ENCODE data around the gene PLD4. TPM values are rescaled to one million over a fixed set of nuclear protein-coding genes. Genes with fewer than 3 reads are reported as not detected.
"Not testable (repeated sequence)": the region's sequence is repeated elsewhere in the genome, so short reads cannot be mapped to it uniquely, and the experiment has no call there.

Gene PLD4
- polyA plus RNA-seq, 10 donors: 3.6 to 8.7 (median 4.8) TPM

DNA sequence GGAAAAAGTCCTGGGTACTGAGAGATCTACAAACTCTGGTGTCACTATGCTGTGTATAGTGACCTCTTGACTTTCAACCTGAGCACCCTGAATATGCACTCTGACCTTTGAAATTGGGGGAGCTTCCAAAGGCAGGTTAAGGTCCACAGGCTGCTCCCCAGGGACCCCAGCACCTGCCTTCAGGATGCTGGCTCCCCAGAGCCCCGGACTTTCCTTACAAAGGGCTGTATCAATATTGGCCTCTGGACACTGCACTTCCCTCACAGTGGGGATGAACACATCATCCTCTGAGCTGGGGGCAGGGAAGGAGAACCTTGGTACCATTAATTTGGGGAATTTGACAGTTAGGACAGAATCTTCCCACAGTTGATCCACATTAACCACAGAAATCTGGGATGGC lies 14.3 kb downstream of the PLD4 start:
- no peak for DNase-seq

DNA sequence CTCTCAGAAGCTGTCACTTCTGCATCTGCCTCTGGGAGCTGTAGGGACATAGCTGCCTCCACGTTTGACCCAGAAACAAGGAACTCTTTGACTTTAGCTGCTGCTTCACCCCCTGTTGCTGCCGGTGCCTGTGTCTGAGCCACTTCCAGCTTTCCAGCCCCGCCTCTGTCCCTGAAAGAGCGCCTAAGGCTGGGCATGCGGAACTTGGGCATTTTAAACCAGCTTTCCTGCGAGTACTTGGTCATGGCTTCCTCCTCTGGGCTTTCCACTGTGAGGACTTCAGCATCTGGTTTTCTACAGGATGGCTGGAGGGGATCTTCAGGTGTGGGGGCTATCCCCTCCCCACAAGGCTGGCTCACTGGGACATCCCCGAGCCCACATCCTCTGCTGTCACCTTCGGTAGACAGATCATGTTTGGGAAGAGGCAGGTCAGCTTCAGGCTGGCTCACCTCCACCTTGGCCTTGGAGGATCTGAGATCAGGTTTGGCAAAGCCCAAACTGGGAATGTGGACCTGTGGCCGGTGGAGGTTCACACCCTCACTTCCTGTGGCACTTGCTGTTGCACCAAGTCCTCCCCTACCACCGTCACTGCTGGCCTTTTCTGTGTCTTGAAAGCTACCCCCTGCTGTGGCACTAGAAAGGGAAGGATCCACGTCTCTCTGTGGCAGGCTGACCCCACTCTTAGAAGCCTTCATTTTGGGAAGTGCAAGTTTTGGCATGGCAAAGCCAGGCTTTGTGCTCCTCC lies 15.2 kb downstream of the PLD4 start:
- no peak for DNase-seq

DNA sequence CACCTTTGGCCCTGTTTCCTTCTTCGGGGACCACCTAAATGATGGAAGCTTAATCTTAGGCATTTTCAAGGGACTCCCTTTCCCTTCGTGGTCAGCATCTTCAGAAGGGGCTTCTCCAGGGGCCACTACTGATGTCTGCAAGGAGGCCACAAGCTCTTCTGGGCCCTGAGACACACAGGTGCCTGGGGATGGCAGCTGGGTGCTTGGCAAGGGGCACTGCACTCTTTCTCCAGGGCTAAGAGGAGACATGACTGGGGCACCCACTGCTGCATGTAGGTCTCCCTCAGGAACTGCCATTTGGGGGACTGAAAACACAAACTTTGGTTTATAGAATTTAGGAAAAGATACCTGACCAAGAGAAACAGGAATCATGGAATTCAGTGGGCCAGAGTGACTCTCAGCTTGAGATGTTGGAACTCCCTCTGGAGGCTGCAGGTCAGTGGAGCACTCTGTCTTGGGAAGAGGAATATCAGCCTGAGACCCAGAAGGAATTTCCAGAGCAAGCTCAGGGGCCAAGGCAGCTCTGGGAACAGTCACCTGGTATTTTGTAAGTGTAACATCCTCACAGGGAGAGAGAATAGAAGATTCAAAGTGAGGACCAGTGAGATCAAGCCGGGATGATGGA lies 16.0 kb downstream of the PLD4 start:
- no peak for DNase-seq

DNA sequence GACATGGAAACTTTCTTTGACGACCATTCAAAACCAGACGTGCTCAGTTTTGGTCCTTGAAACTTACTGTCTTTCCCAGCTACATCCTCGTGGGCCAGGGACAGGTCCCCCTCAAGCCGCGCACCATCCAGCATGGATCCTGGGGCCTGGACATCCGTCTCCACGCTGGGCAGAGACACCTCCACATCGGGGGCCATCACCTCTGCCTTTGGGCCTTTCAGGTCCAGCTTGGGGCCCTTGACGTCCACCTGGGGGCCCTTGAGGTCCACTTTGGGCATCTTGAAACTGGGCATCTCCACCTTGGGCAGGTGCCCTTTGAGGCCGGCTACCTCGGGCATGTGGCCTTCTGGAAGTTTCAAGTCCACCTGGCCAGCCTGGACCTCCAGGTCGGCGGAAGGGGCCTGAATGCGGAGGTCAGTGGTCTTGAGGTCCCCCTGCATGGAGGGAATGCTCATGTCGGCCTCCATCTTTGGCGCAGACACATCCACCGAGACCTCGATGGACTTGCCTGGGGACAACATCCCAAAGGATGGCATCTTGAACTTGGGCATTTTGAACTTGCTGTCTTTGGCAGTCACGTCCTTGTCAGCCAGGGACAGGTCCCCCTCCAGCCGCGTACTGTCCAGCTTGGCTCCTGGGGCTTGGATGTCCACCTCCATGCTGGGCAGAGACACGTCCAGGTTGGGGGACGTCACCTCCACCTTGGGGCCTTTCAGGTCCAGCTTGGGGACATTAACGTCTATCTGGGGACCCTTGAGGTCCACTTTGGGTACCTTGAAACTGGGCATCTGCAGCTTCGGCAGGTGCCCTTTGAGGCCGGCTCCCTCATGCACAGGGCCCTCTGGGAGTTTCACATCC lies 17.1 kb downstream of the PLD4 start:
- no peak for DNase-seq

DNA sequence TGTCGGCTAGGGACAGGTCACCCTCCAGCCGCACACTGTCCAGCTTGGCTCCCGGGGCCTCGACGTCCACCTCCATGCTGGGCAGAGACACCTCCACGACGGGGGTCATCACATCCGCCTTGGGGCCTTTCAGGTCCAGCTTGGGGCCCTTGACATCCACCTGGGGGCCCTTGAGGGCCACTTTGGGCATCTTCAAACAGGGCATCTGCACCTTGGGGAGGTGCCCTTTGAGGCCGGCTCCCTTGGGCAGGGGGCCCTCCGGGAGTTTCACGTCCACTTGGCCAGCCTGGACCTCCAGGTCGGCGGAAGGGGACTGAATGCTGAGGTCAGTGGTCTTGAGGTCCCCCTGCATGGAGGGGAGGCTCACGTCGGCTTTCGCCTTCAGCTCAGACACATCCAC lies 17.9 kb downstream of the PLD4 start:
- no peak for DNase-seq

DNA sequence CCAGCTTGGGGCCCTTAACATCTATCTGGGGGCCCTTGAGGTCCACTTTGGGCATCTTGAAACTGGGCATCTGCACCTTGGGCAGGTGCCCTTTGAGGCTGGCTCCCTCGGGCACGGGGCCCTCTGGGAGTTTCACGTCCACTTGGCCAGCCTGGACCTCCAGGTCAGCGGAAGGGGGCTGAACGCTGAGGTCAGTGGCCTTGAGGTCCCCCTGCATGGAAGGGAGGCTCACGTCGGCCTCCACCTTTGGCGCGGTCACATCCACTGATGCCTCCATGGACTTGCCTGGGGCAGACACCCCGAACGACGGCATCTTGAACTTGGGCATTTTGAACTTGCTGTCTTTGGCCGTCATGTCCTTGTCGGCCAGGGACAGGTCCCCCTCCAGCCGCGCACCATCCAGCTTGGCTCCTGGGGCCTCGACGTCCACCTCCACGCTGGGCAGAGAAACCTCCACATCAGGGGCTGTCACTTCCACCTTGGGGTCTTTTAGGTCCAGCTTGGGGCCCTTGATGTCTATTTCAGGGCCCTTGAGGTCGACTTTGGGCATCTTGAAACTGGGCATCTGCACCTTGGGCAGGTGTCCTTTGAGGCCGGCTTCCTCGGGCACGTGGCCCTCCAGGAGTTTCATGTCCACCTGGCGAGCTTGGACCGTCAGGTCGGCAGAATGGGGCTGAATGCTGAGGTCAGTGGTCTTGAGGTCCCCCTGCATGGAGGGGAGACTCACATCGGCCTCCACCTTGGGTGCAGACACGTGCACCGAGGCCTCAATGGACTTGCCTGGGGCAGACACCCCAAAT lies 18.7 kb downstream of the PLD4 start:
- DNase-seq: not testable (repeated sequence)

DNA sequence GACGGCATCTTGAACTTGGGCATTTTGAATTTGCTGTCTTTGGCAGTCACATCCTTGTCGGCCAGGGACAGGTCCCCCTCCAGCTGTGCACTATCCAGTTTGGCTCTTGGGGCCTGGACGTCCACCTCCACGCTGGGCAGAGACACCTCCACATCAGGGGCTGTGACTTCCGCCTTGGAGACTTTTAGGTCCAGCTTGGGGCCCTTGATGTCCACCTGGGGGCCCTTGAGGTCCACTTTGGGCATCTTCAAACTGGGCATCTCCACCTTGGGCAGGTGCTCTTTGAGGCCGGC lies 19.3 kb downstream of the PLD4 start:
- DNase-seq: not testable (repeated sequence)

DNA sequence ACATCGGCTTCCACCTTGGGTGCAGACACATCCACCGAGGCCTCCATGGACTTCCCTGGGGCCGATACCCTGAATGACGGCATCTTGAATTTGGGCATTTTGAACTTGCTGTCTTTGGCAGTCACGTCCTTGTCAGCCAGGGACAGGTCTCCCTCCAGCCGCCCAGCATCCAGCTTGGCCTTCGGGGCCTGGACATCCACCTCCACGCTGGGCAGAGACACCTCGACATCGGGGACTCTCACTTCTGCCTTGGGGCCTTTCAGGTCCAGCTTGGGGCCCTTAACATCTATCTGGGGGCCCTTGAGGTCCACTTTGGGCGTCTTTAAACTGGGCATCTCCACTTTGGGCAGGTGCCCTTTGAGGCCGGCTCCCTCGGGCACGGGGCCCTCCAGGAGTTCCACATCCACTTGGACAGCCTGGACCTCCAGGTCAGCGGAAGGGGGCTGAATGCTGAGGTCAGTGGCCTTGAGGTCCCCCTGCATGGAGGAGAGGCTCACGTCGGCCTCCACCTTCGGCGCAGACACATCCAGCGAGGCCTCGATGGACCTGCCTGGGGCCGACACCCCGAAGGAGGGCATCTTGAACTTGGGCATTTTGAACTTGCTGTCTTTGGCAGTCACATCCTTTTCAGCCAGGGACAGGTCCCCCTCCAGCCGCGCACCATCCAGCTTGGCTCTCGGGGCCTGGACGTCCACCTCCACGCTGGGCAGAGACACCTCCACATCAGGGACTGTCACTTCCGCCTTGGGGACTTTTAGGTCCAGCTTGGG lies 19.9 kb downstream of the PLD4 start:
- DNase-seq: not testable (repeated sequence)

DNA sequence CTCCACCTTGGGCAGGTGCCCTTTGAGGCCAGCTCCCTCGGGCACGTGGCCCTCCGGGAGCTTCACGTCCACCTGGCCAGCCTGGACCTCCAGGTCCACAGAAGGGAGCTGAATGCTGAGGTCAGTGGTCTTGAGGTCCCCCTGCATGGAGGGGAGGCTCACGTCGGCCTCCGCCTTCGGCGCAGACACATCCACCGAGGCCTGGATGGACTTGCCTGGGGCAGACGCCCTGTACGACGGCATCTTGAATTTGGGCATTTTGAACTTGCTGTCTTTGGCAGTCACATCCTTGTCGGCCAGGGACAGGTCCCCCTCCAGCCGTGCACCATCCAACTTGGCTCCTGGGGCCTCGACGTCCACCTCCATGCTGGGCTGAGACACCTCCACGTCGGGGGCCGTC lies 20.6 kb downstream of the PLD4 start:
- DNase-seq: not testable (repeated sequence)

DNA sequence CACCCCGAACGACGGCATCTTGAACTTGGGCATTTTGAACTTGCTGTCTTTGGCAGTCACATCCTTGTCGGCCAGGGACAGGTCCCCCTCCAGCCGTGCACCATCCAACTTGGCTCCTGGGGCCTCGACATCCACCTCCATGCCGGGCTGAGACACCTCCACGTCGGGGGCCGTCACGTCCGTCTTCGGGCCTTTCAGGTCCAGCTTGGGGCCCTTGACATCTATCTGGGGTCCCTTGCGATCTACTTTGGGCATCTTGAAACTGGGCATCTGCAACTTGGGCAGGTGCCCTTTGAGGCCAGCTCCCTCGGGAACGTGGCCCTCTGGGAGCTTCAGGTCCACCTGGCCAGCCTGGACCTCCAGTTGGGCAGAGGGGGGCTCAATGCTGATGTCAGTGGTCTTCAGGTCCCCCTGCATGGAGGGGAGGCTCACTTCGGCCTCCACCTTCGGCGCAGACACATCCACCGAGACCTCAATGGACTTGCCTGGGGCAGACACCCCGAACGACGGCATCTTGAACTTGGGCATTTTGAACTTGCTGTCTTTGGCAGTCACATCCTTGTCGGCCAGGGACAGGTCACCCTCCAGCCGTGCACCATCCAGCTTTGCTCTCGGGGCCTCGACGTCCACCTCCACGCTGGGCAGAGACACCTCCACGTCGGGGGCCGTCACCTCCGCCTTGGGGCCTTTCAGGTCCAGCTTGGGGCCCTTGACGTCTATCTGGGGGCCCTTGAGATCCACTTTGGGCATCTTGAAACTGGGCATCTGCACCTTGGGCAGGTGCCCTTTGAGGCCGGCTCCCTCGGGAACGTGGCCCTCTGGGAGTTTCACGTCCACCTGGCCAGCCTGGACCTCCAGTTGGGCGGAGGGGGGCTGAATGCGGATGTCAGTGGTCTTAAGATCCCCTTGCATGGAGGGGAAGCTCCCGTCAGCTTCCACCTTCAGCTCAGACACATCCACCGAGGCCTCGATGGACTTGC lies 21.6 kb downstream of the PLD4 start:
- not testable (repeated sequence) for DNase-seq

DNA sequence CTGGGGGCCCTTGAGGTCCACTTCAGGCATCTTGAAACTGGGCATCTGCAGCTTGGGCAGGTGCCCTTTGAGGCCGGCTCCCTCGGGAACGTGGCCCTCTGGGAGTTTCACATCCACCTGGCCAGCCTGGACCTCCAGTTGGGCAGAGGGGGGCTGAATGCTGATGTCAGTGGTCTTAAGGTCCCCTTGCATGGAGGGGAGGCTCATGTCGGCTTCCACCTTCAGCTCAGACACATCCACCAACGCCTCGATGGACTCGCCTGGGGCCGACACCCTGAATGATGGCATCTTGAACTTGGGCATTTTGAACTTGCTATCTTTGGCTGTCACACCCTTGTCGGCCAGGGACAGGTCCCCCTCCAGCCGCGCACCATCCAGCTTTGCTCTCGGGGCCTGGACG lies 22.5 kb downstream of the PLD4 start:
- not testable (repeated sequence) for DNase-seq

DNA sequence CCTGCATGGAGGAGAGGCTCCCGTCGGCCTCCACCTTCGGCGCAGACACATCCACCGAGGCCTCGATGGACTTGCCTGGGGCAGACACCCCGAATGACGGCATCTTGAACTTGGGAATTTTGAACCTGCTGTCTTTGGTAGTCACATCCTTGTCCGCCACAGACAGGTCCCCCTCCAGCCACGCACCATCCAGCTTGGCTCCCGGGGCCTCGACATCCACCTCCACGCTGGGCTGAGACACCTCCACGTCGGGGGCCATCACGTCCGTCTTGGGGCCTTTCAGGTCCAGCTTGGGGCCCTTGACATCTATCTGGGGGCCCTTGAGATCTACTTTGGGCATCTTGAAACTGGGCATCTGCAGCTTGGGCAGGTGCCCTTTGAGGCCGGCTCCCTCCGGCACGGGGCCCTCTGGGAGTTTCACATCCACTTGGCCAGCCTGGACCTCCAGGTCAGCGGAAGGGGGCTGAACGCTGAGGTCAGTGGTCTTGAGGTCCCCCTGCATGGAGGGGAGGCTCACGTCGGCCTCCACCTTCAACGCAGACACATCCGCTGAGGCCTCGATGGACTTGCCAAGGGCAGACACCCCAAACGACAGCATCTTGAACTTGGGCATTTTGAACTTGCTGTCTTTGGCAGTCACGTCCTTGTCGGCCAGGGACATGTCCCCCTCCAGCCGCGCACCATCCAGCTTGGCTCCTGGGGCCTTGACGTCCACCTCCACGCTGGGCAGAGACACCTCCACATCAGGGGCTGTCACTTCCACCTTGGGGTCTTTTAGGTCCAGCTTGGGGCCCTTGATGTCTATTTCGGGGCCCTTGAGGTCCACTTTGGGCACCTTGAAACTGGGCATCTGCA lies 23.4 kb downstream of the PLD4 start:
- DNase-seq: not testable (repeated sequence)

DNA sequence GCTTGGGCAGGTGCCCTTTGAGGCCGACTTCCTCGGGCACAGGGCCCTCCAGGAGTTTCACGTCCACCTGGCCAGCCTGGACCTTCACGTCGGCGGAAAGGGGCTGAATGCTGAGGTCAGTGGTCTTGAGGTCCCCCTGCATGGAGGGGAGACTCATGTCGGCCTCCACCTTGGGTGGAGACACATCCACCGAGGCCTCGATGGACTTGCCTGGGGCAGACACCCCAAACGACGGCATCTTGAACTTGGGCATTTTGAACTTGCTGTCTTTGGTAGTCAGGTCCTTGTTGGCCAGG lies 24.0 kb downstream of the PLD4 start:
- DNase-seq: no peak

DNA sequence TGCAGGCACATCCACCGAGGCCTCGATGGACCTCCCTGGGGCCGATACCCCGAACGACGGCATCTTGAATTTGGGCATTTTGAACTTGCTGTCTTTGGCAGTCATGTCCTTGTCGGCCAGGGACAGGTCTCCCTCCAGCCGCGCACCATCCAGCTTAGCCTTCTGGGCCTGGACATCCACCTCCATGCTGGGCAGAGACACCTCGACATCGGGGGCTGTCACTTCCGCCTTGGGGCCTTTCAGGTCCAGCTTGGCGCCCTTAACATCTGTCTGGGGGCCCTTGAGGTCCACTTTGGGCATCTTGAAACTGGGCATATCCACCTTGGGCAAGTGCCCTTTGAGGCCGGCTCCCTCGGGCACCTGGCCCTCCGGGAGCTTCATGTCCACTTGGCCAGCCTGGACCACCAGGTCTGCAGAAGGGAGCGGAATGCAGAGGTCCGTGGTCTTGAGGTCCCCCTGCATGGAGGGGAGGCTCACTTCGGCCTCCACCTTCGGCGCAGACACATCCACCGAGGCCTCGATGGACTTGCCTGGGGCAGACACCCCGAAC lies 24.8 kb downstream of the PLD4 start:
- not testable (repeated sequence) for DNase-seq

DNA sequence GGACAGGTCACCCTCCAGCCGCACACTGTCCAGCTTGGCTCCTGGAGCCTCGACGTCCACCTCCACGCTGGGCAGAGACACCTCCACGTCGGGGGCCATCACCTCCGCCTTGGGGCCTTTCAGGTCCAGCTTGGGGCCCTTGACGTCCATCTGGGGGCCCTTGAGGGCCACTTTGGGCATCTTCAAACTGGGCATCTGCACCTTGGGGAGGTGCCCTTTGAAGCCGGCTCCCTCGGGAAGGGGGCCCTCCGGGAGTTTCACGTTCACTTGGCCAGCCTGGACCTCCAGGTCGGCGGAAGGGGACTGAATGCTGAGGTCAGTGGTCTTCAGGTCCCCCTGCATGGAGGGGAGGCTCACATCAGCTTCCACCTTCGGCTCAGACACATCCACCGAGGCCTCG lies 25.3 kb downstream of the PLD4 start:
- DNase-seq: no peak

DNA sequence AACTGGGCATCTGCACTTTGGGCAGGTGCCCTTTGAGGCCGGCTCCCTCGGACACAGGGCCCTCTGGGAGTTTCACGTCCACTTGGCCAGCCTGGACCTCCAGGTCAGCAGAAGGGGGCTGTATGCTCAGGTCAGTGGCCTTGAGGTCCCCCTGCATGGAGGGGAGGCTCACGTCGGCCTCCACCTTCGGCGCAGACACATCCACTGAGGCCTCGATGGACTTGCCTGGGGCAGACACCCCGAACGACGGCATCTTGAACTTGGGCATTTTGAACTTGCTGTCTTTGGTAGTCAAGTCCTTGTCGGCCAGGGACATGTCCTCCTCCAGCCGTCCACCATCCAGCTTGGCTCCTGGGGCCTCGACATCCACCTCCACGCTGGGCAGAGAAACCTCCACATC lies 26.0 kb downstream of the PLD4 start:
- not testable (repeated sequence) for DNase-seq

DNA sequence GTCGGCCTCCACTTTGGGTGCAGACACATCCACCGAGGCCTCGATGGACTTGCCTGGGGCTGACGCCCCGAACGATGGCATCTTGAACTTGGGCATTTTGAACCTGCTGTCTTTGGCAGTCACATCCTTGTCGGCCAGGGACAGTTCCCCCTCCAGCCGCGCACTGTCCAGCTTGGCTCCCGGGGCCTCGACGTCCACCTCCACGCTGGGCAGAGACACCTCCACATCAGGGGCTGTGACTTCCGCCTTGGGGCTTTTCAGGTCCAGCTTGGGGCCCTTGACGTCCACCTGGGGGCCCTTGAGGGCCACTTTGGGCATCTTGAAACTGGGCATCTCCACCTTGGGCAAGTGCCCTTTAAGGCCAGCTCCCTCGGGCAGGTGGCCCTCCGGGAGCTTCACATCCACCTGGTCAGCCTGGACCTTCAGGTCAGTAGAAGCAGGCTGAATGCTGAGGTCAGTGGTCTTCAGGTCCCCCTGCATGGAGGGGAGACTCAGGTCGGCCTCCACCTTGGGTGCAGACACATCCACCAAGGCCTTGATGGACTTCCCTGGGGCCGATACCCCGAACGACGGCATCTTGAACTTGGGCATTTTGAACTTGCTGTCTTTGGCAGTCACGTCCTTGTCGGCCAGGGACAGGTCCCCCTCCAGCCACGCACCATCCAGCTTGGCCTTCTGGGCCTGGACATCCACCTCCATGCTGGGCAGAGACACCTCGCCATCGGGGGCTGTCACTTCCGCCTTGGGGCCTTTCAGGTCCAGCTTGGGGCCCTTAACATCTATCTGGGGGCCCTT lies 27.4 kb downstream of the PLD4 start:
- not testable (repeated sequence) for DNase-seq

DNA sequence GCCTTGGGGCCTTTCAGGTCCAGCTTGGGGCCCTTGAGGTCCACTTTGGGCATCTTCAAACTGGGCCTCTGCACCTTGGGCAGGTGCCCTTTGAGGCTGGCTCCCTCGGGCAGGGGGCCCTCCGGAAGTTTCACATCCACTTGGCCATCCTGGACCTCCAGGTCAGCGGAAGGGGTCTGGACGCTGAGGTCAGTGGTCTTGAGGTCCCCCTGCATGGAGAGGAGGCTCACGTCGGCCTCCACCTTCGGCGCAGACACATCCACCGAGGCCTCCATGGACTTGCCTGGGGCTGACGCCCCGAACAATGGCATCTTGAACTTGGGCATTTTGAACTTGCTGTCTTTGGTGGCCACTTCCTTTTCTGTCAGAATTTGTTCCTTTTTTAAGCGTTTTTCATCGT lies 28.4 kb downstream of the PLD4 start:
- no peak for DNase-seq
